ENCODE measurements around the gene CCDC51.
A peak's percentile ranks its signal among the peaks of the same experiment; 100 is the strongest.

Gene CCDC51

GRCh38 chr3:48436855-48437254 is 3.1 kb downstream of the CCDC51 start:
- H3K27ac ChIP-seq: no peak overlapping the region; the same call in 1 of the 2 replicates
- TF ChIP-seq CTCF (IDR thresholded peaks at IDR 0.05): no peak
- no peak for TF ChIP-seq ZFX (IDR thresholded peaks at IDR 0.05; ENCODE audit: borderline replicate concordance)

- TF ChIP-seq ZFX (IDR thresholded peaks at IDR 0.05; ENCODE audit: borderline replicate concordance) (no peak), CTCF (IDR thresholded peaks at IDR 0.05) (no peak)
- no peak overlapping the region for H3K27ac ChIP-seq
Observed at GRCh38 chr3:48436477-48436787, 3.5 kb downstream of the CCDC51 start.

- H3K27ac ChIP-seq: no peak overlapping the region
- TF ChIP-seq ZFX (IDR thresholded peaks at IDR 0.05; ENCODE audit: borderline replicate concordance): no peak
- TF ChIP-seq CTCF (IDR thresholded peaks at IDR 0.05): peak; percentile 100
Observed at GRCh38 chr3:48435774-48436476, 4.0 kb downstream of the CCDC51 start.

- no peak overlapping the region for H3K27ac ChIP-seq
- TF ChIP-seq CTCF (IDR thresholded peaks at IDR 0.05) (no peak), ZFX (IDR thresholded peaks at IDR 0.05; ENCODE audit: borderline replicate concordance) (no peak)
Observed at GRCh38 chr3:48435223-48435595, 4.7 kb downstream of the CCDC51 start.

- no peak overlapping the region for H3K27ac ChIP-seq
- TF ChIP-seq CTCF (IDR thresholded peaks at IDR 0.05) (no peak), ZFX (IDR thresholded peaks at IDR 0.05; ENCODE audit: borderline replicate concordance) (no peak)
Observed at GRCh38 chr3:48434591-48435222, 5.2 kb downstream of the CCDC51 start.

GRCh38 chr3:48433472-48434118 is 6.3 kb downstream of the CCDC51 start:
- TF ChIP-seq CTCF (IDR thresholded peaks at IDR 0.05) (no peak), ZFX (IDR thresholded peaks at IDR 0.05; ENCODE audit: borderline replicate concordance) (no peak)
- no peak overlapping the region for H3K27ac ChIP-seq

Data from 22Rv1 (cell line).